Activated naive CD4-positive, alpha-beta T cell treated with anti-CD3 and anti-CD28 coated beads, Interleukin-2, amount 50 U/mL, for 72 hours (primary cell): ENCODE measurements around the gene HMCES. TPM values are rescaled to one million over a fixed set of nuclear protein-coding genes. Genes with fewer than 3 reads are reported as not detected.
"Not testable (repeated sequence)": the region's sequence is repeated elsewhere in the genome, so short reads cannot be mapped to it uniquely, and the experiment has no call there.

ENCODE experiments used
- ATAC-seq, 2 donors: fragments of 150-1000 bp; cut with Tn5 transposase; 2 replicates each; pipeline ENCODE4 v1.10.0; 2021; ENCODE audit warnings: mild to moderate bottlenecking in 2 of 2, moderate library complexity in 2 of 2
- DNase-seq, 2 donors: peaks; one replicate each; pipeline ENCODE4 v3.0.0; 2021 to 2022; ENCODE audit warnings: low spot score in 2 of 2
- H3K27ac Mint-ChIP-seq, 2 donors: one replicate each; pipeline ENCODE4 v1.8.0; 2022; ENCODE audit warnings: mild to moderate bottlenecking in 2 of 2, mixed read lengths in 2 of 2
- H3K36me3 Mint-ChIP-seq, 2 donors: one replicate each; pipeline ENCODE4 v1.8.0; 2022; ENCODE audit warnings: mixed read lengths in 2 of 2
- H3K9me3 Mint-ChIP-seq, 2 donors: one replicate each; pipeline ENCODE4 v1.8.0; 2022; ENCODE audit warnings: mixed read lengths in 2 of 2
- total RNA-seq, 2 donors: library from RNA; stranded (reverse); gene quantifications; one replicate each; pipeline ENCODE4 v1.2.3, GENCODE V29; 2022

Gene HMCES
- total RNA-seq, 2 donors from 2014 or later = 58.5 to 78.7 TPM

GRCh38 chr3:129249284-129250065 is 29.2 kb upstream of the HMCES start, which contains the start of gene COPG1:
Gene COPG1 (plus strand): TSS chr3:129249606. CDS start chr3:129249710, 104 bp downstream.
- DNase-seq (peak; percentile 90 to 94), ATAC-seq (peak; percentile 88 to 93)
- Mint-ChIP-seq H3K36me3 (peaks cover 8 to 29% of the 10 kb centered on the region in 2 donors), H3K9me3 (no peaks in the 10 kb centered on the region), H3K27ac (peak within 1 kb of the TSS; percentile 99 to 100)

GRCh38 chr3:129252748-129253147 is 25.9 kb upstream of the HMCES start:
- ATAC-seq = no peak
- H3K36me3 Mint-ChIP-seq = peaks cover 12 to 33% of the 10 kb centered on the region in 2 donors
- no peak for DNase-seq
- no peaks in the 10 kb centered on the region for H3K9me3 Mint-ChIP-seq
- H3K27ac Mint-ChIP-seq = peak overlapping the region in 1 of 2 donors; percentile 64

- H3K36me3 Mint-ChIP-seq = peaks cover 10 to 18% of the 10 kb centered on the region in 2 donors
- no peaks in the 10 kb centered on the region for H3K9me3 Mint-ChIP-seq
- peak overlapping the region in 1 of 2 donors; percentile 85 for H3K27ac Mint-ChIP-seq
- DNase-seq (no peak), ATAC-seq (no peak)
Measured at GRCh38 chr3:129254536-129255230, 24.0 kb upstream of the HMCES start.

GRCh38 chr3:129256270-129256669 is 22.4 kb upstream of the HMCES start:
- H3K9me3 Mint-ChIP-seq = no peaks in the 10 kb centered on the region
- peaks cover 8 to 11% of the 10 kb centered on the region in 2 donors for H3K36me3 Mint-ChIP-seq
- DNase-seq = no peak
- peak overlapping the region in 1 of 2 donors; percentile 44 for H3K27ac Mint-ChIP-seq
- ATAC-seq = no peak

- H3K9me3 Mint-ChIP-seq = no peaks in the 10 kb centered on the region
- H3K36me3 Mint-ChIP-seq = peaks cover 8 to 11% of the 10 kb centered on the region in 2 donors
- H3K27ac Mint-ChIP-seq = no peak overlapping the region
- no peak for ATAC-seq
- no peak for DNase-seq
Measured at GRCh38 chr3:129257609-129258008, 21.1 kb upstream of the HMCES start.

- Mint-ChIP-seq H3K36me3 (peaks cover 4 to 9% of the 10 kb centered on the region in 2 donors), H3K27ac (peak overlapping the region in 1 of 2 donors; percentile 12), H3K9me3 (no peaks in the 10 kb centered on the region)
- ATAC-seq (no peak), DNase-seq (no peak)
Measured at GRCh38 chr3:129259612-129260477, 18.8 kb upstream of the HMCES start.

GRCh38 chr3:129260606-129261005 is 18.1 kb upstream of the HMCES start:
- DNase-seq (no peak), ATAC-seq (no peak)
- no peaks in the 10 kb centered on the region for H3K9me3 Mint-ChIP-seq
- H3K27ac Mint-ChIP-seq = peak overlapping the region in 1 of 2 donors; percentile 12
- H3K36me3 Mint-ChIP-seq = peaks cover under 1 to 7% of the 10 kb centered on the region in 2 donors

GRCh38 chr3:129261894-129262293 is 16.8 kb upstream of the HMCES start:
- DNase-seq = no peak
- peaks cover 6 to 14% of the 10 kb centered on the region in 2 donors for H3K36me3 Mint-ChIP-seq
- no peaks in the 10 kb centered on the region for H3K9me3 Mint-ChIP-seq
- H3K27ac Mint-ChIP-seq = no peak overlapping the region
- no peak for ATAC-seq

GRCh38 chr3:129263161-129263910 is 15.3 kb upstream of the HMCES start:
- no peak for ATAC-seq
- DNase-seq = peak in 1 of 2 donors; percentile 38
- Mint-ChIP-seq H3K27ac (peak overlapping the region; percentile 30 to 45), H3K36me3 (peaks cover 9 to 15% of the 10 kb centered on the region in 2 donors), H3K9me3 (no peaks in the 10 kb centered on the region)

- H3K36me3 Mint-ChIP-seq = peaks cover 16 to 20% of the 10 kb centered on the region in 2 donors
Measured at GRCh38 chr3:129264994-129265393, 13.7 kb upstream of the HMCES start.

GRCh38 chr3:129266651-129267050 is 12.0 kb upstream of the HMCES start:
- ATAC-seq = no peak
- Mint-ChIP-seq H3K27ac (no peak overlapping the region), H3K9me3 (no peaks in the 10 kb centered on the region), H3K36me3 (peaks cover 13 to 16% of the 10 kb centered on the region in 2 donors)
- DNase-seq = no peak

More at GRCh38 chr3:129264994-129265393, 13.7 kb upstream of the HMCES start:
- ATAC-seq, H3K9me3 Mint-ChIP-seq, H3K27ac Mint-ChIP-seq: not testable (repeated sequence)
- DNase-seq = peak in 1 of 2 donors; percentile 23

- no peak for DNase-seq
- H3K36me3 Mint-ChIP-seq = peaks cover 13 to 16% of the 10 kb centered on the region in 2 donors
- H3K27ac Mint-ChIP-seq = peak overlapping the region; percentile 28 to 29
- ATAC-seq = no peak
- H3K9me3 Mint-ChIP-seq = no peaks in the 10 kb centered on the region
Measured at GRCh38 chr3:129268396-129268795, 10.3 kb upstream of the HMCES start.

- Mint-ChIP-seq H3K27ac (peak overlapping the region in 1 of 2 donors; percentile 60), H3K9me3 (no peaks in the 10 kb centered on the region), H3K36me3 (peaks cover 8 to 21% of the 10 kb centered on the region in 2 donors)
- no peak for DNase-seq
- ATAC-seq = no peak
Measured at GRCh38 chr3:129271674-129272073, 7.0 kb upstream of the HMCES start.

- peaks cover 12 to 25% of the 10 kb centered on the region in 2 donors for H3K36me3 Mint-ChIP-seq
- no peaks in the 10 kb centered on the region for H3K9me3 Mint-ChIP-seq
- peak overlapping the region in 1 of 2 donors; percentile 93 for H3K27ac Mint-ChIP-seq
- peak in 1 of 2 donors; percentile 23 for DNase-seq
- ATAC-seq = peak; percentile 34 to 61
Measured at GRCh38 chr3:129276385-129276784, 2.3 kb upstream of the HMCES start.

- H3K27ac Mint-ChIP-seq = peak overlapping the region; percentile 93 to 97
- H3K36me3 Mint-ChIP-seq = peaks cover 12 to 25% of the 10 kb centered on the region in 2 donors
- no peak for DNase-seq
- H3K9me3 Mint-ChIP-seq = no peaks in the 10 kb centered on the region
- no peak for ATAC-seq
Measured at GRCh38 chr3:129277829-129278271, 820 bp upstream of the HMCES start.
